Dedifferentiated amniotic fluid mesenchymal stem cell (primary cell): ENCODE results near the gene CRIP3.
"Not testable (repeated sequence)": the region's sequence is repeated elsewhere in the genome, so short reads cannot be mapped to it uniquely, and the experiment has no call there.

ENCODE experiments used
- DNase-seq: peaks from one replicate; pipeline ENCODE4 v3.0.0-alpha.2; 2016; ENCODE audit errors: extremely low spot score

Gene CRIP3, protein sequence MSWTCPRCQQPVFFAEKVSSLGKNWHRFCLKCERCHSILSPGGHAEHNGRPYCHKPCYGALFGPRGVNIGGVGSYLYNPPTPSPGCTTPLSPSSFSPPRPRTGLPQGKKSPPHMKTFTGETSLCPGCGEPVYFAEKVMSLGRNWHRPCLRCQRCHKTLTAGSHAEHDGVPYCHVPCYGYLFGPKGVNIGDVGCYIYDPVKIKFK

DNA sequence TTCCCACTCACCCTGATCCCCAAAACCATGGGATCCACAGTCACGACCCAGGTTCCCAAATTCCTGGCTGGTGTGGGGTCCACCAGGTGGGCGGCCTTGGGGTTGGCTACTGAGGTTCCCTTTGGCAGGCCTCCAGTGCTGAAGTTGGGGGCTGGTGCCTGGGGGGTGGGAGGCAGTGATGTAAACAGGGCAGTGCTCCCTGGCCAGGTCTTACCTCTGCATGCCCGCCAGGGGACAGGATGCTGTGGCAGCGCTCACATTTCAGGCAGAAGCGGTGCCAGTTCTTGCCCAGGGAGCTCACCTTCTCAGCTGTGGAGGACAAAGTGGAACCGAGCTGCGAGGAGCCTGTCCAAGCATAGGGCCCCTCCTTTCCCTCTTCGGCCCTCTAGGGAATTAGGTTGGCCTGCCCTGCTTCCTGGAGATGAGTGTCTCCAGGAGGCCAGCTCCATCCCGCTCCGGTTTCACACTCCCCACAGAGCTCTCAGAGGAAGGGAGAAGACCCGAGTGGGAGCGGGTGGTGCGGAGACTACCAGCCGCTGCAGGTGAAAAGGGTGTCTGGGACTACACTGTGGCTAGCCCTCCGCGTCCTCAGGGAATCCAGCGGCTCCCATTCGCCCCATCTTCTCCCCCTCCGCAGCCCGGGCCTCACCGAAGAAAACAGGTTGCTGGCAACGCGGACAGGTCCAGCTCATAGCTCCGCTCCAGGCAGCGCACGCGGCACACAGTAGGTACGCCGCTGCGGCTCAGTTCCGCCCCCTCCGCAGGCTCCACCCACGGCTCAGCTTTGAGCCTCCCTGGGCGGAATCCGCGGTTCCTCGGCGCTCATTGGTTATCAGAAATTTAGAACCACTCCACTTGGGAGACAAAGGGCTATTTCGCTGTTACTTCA, at the start of gene CRIP3:
Gene CRIP3 (minus strand): TSS at position 726 of the 889 bp plus-strand sequence. CDS start 34 bp downstream, at position 692.
- no peak for DNase-seq

DNA sequence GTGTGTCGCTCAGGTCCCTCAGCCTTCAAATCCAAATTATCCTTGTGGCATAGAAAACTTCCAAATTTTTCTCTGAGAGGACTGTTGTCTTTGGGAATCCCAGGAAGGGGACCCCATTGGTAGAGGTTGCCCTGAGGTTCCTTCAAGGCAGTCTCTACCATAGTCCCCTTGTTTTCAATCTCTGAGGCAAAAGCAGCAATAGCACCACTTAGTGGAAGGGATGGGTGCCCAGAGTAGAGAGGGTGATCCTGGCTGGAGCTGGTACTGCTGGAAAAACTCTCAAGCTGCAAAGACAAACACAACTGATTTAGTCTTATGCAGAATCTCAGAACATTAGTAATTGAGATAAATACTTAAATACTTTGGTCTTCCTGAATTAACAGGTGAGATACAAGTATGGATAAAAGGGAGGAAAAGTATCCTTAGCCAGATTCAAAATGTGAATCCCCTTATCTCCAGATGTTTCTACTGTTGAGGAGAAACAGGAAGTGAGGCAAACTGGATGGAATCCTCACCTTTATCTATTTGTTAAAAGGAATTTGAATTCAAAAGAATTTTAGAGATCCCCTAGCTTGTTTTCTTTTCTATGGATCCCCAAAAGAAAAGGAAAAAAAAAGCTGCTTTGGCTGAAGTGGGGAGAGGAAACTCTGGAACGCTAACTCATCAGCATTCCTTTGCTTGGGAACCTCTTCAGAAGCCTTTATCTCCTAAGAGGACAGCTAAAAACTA, 47.4 kb upstream of the CRIP3 start:
- no peak for DNase-seq

DNA sequence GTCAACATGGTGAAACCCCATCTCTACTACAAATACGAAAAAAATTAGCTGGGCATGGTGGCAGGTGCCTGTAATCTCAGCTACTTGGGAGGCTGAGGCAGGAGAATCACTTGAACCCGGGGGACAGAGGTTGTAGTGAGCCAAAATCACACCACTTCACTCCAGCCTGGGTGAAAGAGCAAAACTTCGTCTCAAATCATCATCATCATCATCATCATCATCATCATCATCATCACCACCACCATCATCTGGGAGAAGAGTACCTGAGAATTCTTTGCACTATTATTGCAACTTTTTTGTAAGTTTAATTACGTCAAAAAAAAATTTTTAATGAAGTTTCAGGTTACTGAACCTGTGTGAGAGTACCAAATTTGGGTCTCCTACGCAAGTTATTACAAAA, 43.3 kb upstream of the CRIP3 start:
- DNase-seq = not testable (repeated sequence)

DNA sequence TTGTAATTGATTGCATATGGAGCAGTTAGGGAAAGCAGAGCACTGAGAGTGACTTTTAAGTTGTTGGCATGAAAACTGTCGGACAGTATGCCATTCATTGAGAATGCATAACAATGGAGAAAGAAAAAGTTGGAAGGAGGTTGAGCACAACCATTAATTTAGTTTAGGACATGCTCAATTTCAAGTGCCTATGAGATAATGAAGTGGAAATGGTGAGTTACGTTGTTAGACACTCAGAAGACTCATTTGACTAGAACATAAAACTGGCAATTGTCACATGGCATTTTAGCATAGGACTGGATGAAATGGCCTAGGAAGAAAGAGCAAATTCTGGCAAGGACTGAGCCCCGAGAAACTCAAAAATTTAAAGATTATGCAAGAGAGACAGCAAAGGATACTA, 38.8 kb upstream of the CRIP3 start:
- DNase-seq = no peak

DNA sequence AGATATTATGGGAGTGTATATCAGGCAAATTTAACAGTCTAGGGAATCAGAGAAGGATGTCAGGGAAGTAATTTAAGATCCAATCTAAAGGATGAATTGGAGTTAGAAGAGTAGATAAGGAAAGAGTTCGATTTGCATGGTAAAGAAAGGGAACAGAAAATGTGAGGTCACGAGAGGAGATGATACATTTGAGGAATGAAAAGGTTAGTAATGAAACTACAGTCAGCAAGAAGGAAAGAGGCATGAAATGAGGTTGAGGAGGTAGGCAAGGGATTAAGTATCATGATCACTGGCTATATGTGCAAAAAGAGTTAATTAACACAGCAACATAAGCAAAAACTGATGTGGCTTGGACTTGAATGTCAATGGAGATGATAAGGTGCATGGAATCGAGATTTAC, 38.4 kb upstream of the CRIP3 start:
- no peak for DNase-seq

DNA sequence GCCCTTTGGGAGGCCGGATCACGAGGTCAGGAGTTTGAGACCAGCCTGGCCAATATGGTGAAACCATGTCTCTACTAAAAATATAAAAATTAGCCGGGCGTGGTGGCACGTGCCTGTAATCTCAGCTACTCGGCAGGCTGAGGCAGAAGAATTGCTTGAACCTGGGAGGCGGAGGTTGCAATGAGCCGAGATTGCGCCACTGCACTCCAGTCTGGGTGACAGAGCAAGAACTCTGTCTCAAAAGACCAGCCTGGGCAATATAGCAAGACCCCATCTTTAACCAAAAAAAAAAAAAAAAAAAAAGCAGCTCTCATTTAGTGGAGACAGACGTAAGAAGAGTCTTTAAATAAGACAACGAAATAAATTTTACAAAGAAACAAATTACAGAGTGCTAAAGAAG, 37.6 kb upstream of the CRIP3 start:
- not testable (repeated sequence) for DNase-seq

DNA sequence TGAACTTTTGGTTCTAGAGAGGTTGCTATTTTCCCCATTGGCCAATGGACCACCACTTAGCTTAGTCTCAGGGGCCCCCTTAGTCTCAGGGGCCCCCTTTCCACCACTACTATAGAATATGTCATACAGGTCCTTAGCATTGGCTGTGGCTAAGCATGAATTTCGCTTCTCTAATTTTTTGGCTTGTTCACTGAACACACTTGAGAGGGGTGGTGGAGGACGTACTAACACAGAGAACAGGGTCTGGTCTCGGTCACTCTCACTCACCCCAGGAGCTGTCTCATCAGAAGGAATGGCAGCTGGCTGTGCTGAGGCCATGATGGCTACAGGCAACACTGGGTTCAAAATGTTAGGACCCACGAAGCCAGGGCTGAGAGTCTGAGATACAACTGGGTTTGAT, 30.5 kb upstream of the CRIP3 start:
- no peak for DNase-seq

DNA sequence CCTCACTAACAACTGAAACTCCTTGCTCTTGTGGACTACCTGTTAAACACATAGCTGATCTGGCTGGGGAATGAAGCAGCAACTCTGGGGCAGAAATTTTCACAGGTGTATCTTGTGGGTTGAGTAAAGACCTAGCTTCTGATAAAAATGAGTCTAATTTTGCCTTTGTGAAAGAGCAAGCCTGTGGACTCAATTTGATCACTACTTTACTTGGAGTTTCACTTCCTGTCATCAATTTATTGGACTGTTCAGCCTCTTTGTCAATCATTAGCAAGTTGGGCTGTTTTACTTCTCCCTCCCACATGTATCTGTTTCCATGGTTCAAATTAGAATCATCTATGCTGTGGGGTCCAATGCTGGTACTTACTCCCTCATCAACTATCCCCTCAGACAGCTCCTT, 29.6 kb upstream of the CRIP3 start:
- DNase-seq = no peak

DNA sequence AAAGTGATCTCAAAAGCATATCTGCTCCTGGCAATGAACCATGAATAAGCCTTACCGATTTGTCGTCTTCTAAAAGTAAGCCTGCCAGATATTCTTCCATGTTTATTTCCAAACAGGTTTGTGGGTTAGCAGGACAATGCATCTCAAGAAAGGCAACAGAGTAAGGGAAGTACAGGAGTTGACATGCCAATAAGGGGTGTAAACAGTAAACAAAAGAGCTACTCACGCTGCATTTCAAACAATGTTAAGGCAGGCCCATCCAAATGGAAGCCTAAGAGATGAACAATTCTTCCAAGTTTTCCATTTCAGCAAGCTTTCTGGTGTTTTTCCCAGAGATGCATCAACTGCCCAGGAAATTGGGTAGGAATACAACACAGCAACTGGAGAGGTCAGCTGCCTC, 27.8 kb upstream of the CRIP3 start:
- no peak for DNase-seq

DNA sequence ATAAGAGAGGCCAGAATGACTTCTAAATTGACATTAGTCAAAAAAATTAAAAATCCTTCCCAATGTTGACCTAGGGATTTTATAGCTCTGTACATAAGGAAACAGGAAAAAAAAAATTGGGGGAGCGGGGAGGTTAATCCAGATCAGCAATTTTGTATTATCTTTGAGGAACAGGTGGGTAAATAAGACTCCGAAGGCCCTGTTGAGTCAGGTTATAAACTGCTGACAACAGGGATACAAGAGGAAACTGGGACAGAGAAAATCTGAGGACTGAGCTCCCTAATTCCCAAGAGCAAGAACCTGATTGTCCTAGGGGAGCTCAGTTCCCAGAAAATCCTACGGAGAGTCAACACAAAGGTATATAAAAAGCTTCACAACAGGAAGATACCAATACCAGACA, 26.8 kb upstream of the CRIP3 start:
- no peak for DNase-seq

DNA sequence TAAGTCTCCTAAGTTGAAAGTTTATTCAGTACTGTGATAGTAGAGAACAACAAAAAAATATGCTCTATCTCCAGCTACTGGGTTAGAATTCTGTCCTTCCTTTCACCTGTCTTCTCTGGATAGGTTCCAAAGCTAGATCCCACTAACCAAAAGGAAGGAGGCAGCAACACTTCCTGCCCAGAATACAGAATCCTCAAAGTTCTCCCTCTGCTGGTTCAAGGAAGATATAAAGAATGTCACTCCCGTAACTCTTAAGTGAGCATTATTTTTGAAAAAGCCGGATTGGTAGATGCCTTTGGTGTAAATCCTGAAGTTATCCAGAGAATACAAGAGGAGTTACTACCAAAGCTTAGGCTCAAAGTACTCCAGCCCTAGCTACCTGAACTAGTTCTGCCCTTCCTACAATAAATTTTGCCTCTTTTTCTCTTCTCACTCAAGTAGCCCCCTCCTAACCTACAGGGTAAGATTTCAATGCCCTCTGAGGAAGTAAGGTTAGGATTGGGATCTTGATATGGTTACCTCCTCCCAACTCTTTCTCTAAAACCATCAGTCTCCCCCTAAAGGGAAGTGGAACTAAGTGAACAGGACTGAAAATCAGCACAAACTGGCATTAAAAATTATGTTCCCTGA, 26.0 kb upstream of the CRIP3 start:
- peak; percentile 65 for DNase-seq

DNA sequence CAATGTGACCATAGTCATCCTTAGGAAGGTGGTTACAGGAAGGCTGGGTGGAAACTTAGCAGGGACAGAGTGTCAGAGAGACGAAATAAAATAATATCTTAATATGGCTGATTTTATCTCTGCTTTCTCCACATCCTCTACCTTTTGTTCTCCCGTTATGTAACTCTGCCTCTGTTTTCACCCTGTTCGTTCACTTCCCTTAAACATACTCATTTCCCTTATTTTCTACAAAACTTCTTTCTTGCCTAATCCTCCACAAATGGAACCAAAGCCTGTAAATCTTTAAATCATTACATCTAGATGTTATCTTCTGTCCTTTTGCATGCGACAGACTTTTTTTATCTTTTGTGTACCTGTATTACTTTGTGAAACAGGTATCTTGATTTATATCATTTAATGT, 23.3 kb upstream of the CRIP3 start:
- DNase-seq = no peak

DNA sequence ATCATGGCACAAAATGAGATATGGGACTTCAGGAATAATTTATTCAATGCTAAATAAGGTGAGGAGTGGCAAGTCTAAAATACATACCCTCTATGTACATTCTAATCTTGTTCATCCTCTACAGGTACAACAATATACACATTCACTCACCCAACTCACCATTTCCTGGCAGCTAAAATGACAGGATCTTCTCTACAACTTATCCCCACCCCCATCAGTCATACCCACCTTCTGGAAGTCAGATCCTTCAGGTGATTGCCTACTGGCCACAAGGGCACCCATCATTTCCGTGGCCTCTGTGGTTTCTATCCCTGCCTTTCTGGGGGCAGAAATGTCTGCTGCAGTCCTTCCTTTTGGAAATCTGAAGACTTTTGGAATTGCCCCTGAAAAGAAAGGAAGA, 22.8 kb upstream of the CRIP3 start:
- DNase-seq = no peak

DNA sequence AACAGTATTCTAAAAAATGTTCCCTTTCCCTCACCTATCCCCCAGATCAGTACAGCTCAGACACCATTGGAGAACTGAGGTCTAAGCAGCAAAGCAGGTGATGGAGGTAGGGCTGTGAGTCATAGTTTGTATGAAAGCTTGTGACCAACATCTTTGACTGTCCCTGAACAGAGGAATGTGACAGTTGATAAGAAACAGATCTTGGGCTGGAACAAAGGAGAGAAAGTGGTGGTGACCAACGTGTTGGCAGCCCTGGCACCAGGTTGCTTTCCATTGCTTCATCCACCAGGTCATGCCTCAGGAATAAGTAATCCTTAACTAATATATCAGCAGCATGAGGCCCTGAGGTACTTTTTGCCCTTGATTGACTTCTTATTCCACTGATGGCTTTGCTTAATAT, 19.9 kb upstream of the CRIP3 start:
- DNase-seq = no peak

DNA sequence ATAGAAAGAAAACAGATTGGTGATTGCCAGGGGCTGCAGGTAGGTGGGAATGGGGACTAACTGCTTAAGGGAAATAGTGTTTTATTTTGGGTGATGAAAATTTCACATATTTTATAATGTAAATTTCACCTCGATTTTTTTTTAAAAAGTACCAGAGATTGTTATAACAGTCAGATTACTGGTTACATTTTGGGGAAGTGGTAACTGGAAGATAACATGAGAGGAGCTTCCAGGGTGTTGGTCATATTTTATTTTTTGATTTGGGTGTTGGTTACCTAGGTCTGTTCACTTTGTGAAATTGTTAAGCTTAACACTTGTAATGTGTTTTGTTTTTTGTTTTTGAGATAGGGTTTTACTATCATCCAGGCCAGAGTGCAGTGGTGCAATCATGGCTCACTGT, 17.2 kb upstream of the CRIP3 start:
- no peak for DNase-seq

DNA sequence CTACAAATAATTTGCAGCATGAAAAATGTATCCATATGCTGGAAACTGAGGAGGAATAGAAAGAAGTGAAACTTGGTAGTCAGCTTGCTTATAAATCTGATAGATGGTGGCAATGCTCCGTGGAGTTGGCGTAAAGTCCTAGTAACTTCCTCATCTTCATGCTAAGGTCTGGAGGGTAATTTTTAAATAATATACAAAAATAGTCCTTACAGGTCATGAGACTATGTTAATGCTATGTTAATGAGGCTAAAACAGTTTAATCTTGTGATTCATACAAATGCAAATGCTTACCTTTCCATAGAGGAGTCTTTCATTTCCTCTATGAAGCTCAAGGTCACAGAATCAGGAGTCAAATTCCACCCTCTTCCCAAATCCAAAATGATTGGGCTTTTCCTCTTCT, 9.4 kb upstream of the CRIP3 start:
- DNase-seq = no peak

DNA sequence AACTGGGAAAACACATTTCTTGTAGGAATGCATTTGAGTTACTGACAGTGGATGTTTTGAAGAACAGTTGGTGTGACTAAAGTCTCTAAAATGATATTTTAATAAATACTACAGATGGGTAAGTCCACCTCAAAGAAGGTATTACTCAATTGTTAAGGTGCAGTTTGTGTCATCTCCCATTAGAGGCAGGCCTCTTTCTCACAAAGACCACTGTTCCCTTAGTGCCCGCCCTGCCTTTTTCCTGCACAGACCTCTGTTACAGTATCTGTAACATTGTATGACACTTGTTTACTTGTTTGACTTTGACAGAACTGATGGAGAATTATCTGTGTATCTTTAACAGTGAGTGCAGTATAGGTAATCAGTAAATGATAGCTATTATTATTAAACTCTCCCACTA, 5.2 kb upstream of the CRIP3 start:
- no peak for DNase-seq

DNA sequence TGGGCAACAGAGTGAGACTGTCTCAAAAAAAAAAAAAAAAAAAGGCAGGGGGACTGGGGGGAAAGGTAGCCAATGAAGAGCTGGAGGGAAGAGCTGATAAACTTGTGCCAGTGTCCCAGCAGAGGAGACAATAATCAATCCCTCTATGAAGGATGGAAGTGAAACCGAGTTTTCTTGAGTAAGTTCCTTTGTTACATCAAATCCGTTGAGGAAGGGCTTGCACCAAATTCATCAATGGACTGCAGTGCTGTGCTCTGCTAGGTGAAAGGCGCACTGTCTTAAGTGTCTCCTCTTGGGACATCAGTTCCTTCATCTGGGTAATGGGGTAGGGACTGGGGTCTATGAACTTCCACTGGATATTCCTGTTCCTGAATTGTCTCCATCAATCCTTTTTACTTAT, 3.0 kb upstream of the CRIP3 start:
- DNase-seq = no peak

DNA sequence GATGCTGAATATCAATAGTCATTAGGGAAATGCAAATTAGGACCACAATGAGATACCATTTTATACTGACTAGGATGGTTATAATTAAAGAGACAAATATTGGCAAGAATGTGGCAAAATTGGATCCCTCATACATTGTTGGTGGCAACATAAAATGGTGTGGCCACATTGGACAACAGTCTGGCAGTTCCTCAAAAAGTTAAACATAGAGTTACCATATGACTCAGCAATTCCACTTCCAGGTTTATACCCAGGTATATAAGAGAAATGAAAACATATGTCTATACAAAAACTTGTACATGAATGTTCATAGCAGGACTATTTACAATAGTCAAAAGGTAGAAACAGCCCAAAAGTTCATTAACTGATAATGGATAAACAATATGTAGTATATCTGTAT, 2.0 kb upstream of the CRIP3 start:
- no peak for DNase-seq

DNA sequence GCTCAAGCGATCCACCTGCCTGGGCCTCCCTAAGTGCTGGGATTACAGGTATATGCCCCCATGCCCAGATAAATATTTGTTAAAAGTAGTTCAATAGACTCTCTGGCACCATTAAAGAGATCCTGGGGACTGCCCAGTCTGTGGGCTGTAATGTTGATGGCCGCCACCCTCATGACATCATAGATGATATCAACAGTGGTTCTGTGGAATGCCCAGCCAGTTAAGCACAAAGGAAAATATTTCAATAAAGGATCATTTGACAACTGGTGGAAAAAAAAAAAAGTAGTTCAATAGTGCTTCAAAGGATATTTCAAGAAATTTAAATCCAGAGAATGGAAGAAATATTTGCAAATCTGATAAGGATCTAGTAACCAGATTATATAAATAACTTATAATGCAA, 1.5 kb upstream of the CRIP3 start:
- no peak for DNase-seq

DNA sequence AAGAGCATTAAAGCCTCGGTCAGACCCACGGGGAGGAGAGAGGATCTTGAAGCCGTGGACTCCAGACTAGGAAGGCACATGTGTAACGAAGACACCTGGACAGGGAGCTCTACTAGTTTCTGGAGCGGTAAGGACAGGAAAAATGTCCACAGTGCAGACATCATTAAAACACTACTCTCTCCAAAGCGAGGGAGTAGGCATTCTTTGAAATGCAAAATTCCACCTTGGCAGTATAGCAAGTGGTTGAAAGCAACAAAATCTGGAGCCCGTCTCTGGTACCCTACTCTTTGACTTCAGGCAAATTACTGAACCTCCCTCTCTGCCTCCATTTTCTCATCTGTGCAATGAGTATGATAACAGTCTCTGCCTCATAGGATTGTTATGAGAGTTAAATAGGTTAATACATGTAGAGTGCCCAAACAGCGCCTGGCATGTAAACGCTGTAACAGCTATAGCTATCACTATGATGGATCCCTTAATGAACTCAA, 408 bp upstream of the CRIP3 start:
- no peak for DNase-seq

DNA sequence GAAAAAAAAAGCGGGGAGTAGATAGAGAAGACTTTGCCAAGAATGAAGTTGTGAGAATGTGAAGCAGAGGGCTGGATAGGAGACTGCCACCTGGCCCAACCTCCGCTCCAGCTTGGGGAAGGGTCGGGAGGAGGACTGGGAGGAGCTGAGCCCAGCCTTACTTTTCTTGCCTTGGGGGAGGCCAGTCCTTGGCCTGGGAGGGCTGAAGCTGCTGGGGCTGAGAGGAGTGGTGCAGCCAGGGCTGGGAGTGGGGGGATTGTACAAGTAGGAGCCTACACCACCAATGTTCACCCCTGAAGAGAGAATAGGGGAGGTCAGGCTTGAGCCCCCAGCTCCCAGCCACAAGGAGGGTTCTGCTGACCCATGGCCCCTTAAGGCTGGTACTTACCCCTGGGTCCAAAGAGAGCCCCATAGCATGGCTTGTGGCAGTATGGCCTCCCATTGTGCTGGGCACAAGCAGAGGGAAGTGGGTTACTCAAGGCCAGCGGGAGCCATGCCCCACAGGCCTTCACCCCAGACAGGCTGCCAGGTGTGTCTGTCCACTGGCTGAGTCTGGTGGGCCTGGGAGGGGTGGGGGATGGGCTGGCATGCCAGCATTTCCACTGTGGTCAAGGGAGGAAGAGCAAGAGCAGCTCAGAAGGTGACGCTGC, 1.1 kb downstream of the CRIP3 start:
- DNase-seq = no peak
